IPS-18a (cell line): ENCODE results near the gene SEL1L3.

ENCODE experiments used
- H3K27ac ChIP-seq: one replicate; pipeline ENCODE4 v1.5.1; 2013; ENCODE audit warnings: low read length
- H3K27me3 ChIP-seq: one replicate; pipeline ENCODE4 v1.6.1; 2013; ENCODE audit warnings: mild to moderate bottlenecking, low read length; ENCODE audit not compliant: control insufficient read depth, insufficient read depth
- H3K36me3 ChIP-seq: one replicate; pipeline ENCODE4 v1.6.1; 2013; ENCODE audit warnings: low read depth, low read length; ENCODE audit not compliant: control insufficient read depth
- H3K4me1 ChIP-seq: one replicate; pipeline ENCODE4 v1.6.1; 2013; ENCODE audit warnings: low read depth, low read length; ENCODE audit not compliant: control insufficient read depth
- H3K4me3 ChIP-seq: one replicate; pipeline ENCODE4 v1.5.1; 2013; ENCODE audit warnings: low read length
- H3K9ac ChIP-seq: one replicate; pipeline ENCODE4 v1.6.1; 2013; ENCODE audit warnings: mild to moderate bottlenecking, low read length, moderate library complexity
- H3K9me3 ChIP-seq: one replicate; pipeline ENCODE4 v1.6.1; 2013; ENCODE audit warnings: low read depth, low read length; ENCODE audit not compliant: control insufficient read depth

The SEL1L3 gene

DNA sequence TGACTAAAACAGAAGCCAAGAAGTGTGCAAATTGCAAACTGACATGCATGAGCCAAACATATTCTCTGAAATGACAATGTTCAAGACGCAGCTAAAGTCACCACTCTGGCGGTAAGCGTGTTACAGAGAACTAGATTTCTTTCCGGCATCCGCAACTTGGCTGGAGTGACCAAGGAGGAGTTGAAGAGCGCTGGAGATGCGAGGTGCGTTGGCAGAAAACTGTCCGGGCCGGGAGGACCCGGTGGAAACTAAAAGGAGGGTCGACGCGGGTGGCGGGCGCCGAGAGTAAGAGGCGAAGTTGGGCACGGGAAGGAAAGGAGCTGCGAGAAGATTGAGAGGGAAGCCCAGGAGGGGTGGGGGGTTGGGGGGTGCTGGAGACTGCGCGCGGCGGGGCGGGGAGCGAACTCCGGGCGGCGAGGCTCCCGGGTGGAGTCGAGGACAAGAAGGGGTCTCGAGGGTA lies 807 bp downstream of the SEL1L3 start:
- Histone ChIP-seq H3K27ac (no peak overlapping the region), H3K4me1 (peaks cover 14% of the 10 kb centered on the region), H3K27me3 (peaks cover 32% of the 10 kb centered on the region), H3K9me3 (no peaks in the 10 kb centered on the region), H3K9ac (peak overlapping the region; percentile 22), H3K36me3 (no peaks in the 10 kb centered on the region), H3K4me3 (peak overlapping the region; percentile 72)

DNA sequence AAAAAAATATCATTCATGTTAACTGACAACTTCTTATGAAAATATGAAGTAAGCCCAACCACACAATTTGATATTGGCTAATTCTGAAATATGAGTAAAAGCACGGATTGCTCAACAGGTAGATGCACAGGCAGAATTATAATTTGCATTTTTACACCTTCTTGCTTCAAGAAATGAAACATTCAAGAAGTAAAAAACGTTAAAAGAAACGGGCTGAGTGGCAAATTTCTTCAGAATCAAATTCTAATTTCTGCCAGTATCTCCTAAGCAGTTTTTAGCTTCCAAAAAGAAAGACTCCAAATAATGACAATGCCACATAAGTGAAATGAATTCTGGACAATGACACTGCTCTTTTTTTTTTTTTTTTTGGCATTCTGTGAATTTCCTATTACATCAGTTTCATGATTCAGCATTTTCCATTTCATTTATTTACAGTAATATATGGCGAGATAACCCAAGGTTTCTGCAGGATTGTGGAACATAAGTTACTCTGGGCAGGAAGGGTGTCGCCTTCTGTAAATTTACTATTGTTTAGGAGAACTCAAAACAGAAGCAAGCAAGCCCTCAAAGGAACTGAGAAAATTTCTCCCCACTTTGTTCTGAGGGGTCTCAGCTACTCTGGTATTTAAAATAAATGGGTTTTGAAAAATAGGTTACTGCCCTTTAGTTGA lies 1.4 kb downstream of the SEL1L3 start:
- Histone ChIP-seq H3K4me1 (peaks cover 14% of the 10 kb centered on the region), H3K36me3 (no peaks in the 10 kb centered on the region), H3K4me3 (peak overlapping the region; percentile 72), H3K9me3 (no peaks in the 10 kb centered on the region), H3K27ac (no peak overlapping the region), H3K27me3 (peaks cover 32% of the 10 kb centered on the region), H3K9ac (peak overlapping the region; percentile 22)

DNA sequence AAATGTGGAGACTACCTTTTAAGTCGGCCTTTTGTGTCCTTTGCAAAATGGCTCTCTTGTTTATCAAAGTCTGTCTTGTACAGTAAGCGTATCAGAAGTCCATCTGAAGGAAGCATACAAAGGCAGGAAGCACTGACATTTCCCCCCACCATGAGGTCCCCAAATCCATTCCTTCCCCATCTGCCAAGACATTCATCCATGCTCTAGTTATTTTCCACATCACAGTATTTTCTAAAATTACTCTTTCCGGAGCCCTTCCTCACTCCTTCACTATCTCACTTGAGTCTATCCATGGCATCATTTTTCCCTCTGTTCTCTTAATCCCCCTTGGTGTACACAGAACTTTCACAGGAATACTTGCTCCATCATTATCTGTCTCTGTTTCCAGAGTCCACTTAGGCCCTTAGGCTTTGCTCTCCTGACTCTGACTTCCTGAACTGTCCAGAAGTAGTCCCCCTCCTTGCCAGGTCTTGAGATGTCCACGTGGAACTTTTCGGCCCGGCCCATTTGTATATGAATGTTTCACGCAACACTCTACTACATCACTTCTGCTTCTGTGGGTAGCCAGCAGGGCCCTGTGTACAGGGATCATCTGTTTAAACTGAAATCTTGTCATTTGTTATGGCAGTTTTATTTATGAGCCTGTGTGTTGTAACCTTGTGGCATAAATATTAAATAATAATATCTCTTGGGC lies 2.1 kb downstream of the SEL1L3 start:
- no peak overlapping the region for H3K9ac ChIP-seq
- no peak overlapping the region for H3K27ac ChIP-seq
- peak overlapping the region; percentile 72 for H3K4me3 ChIP-seq
- peaks cover 32% of the 10 kb centered on the region for H3K27me3 ChIP-seq
- no peaks in the 10 kb centered on the region for H3K36me3 ChIP-seq
- H3K9me3 ChIP-seq = no peaks in the 10 kb centered on the region
- H3K4me1 ChIP-seq = peaks cover 14% of the 10 kb centered on the region

DNA sequence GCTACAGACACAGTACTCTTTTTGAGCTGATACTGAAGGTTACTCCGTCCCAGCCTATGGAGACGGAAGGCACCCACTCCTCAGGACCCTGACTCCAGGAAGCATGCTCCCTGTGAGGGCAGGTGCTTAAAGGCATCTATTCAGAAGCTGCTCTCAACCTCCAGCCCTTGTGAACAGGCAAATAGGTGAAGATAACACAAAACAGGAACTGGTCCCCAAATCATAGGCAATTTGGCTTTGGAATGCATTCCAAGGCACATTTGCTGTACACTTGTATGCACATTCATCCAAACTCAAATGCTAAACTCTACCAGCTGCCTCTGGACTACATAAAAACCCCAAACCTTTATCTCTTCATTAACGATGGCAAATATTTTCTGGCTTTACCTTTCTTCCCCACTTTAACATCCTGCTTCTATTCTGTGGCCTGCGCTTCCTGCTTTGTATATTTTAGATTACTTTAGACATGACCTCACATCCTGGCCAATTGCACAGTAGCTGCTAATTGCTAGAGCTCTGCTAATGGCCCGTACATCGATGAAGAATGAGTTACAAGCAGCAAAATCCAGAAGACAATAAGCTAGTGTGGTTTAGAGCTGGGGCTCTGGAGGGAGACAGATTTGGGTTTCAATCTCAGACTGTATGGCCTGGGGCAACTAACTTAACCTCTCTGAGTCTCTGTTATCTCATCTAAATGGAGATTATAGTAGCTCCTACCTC lies 3.2 kb downstream of the SEL1L3 start:
- Histone ChIP-seq H3K9me3 (no peaks in the 10 kb centered on the region), H3K36me3 (no peaks in the 10 kb centered on the region), H3K27me3 (peaks cover 24% of the 10 kb centered on the region), H3K4me3 (no peak overlapping the region), H3K27ac (no peak overlapping the region), H3K9ac (no peak overlapping the region), H3K4me1 (peaks cover 11% of the 10 kb centered on the region)

DNA sequence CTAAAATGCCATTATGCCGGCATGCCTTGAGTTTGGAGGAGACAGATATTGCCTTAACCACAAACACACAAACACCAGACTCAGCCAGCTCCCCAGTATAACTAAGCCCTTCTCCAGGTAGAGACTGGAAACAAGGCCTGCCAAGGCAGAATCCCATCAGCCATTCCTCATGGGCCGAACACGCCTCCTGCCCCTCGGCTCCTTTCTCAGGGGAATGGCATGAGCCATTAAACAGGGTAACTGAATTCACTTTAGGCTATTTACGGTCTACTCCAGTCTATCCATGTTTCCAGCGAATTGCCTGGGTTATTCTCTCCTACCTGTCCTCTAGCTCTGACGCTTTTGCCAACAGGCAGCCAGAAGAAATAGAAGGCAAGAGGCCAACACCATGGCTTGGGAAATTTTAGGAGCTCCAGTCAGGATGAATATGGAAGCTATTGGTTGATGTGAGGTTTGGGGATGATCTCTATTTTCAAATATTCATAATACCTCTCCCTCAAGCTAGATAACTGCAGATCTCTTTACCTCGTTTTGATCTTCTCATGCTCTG lies 4.9 kb downstream of the SEL1L3 start:
- no peaks in the 10 kb centered on the region for H3K36me3 ChIP-seq
- no peak overlapping the region for H3K27ac ChIP-seq
- H3K4me3 ChIP-seq = no peak overlapping the region
- H3K9ac ChIP-seq = no peak overlapping the region
- peaks cover 11% of the 10 kb centered on the region for H3K4me1 ChIP-seq
- no peaks in the 10 kb centered on the region for H3K9me3 ChIP-seq
- H3K27me3 ChIP-seq = peaks cover 12% of the 10 kb centered on the region

DNA sequence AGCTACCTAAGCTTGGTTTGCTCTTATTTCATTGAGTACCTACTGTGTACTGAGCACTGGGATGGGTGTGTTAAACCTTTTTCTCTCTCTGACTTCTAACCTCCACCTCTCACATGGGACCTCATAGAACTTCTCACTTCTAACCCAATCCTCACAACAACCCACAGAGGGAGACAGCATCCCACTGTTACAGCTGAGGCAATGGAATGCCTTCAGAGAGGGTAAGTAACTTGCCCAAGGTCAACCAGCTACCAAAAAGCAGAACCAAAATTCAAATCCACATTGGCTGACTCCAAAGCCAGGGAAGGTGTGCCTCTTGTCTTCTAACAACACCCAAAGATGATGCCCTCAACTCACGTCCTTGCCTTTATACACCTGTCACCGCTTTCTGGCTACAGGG lies 5.4 kb downstream of the SEL1L3 start:
- H3K36me3 ChIP-seq = no peaks in the 10 kb centered on the region
- no peak overlapping the region for H3K9ac ChIP-seq
- no peak overlapping the region for H3K4me3 ChIP-seq
- H3K4me1 ChIP-seq = peaks cover 11% of the 10 kb centered on the region
- H3K9me3 ChIP-seq = no peaks in the 10 kb centered on the region
- no peak overlapping the region for H3K27ac ChIP-seq
- peaks cover 12% of the 10 kb centered on the region for H3K27me3 ChIP-seq

DNA sequence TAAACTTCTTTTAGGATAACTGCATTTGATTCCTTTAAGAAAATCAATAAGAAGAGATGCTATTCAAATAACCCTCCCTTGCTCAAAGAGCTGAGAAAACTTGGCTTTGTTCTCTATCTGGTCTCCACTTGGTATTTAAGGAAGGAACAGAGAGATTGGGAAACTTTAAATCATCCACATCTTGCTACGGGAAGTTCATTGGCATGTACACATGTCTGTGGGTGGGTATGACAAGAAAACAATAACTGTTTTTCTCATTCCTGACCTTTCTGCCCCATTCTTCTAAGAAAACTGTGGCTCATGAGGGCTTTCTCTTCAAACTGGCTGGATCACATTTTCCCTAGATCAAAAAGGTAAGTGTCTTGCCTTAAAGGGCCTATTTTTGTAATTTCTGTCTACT lies 6.0 kb downstream of the SEL1L3 start:
- Histone ChIP-seq H3K27me3 (peaks cover 11% of the 10 kb centered on the region), H3K27ac (no peak overlapping the region), H3K9me3 (no peaks in the 10 kb centered on the region), H3K36me3 (no peaks in the 10 kb centered on the region), H3K4me1 (peaks cover 11% of the 10 kb centered on the region), H3K4me3 (no peak overlapping the region), H3K9ac (no peak overlapping the region)

DNA sequence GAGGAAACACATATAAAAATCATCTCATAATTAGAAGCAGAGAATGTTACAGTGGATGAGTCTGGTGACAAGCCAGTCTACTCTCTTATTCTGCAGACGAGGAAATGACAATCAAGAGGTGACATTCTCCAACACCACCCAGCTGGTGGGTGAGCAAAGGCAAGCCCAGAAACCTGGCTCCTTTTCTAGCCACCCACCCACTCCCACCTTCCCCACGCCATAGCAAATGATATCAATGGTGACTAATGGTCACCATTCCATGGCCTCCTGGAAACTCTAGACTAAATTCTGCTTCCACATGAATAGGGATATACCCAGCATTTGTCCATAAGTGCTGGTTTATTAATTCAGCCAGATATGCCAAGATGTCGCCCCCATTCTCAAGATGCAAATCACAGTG lies 10.7 kb downstream of the SEL1L3 start:
- Histone ChIP-seq H3K9ac (no peak overlapping the region), H3K27me3 (no peaks in the 10 kb centered on the region), H3K36me3 (no peaks in the 10 kb centered on the region), H3K4me3 (no peak overlapping the region), H3K9me3 (no peaks in the 10 kb centered on the region), H3K4me1 (no peaks in the 10 kb centered on the region), H3K27ac (no peak overlapping the region)

DNA sequence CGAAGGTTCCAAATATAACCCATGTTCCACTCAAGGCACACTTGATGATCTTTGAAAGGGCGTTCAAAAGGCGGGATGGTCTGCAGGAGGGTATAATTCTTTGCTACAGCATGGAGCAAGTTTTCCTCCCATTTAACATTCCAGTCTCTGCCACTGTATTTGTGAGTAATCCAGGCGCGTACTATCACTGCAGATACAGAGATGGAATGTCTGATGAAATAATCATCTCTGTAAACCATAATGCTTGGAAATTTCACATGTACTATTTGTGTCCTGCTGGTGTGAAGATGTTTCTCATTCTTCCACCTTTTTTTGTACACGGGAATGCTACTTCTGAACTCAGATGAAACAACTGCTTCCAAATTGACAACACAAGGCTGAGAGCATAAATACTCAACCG lies 15.5 kb downstream of the SEL1L3 start:
- Histone ChIP-seq H3K4me1 (peaks cover 10% of the 10 kb centered on the region), H3K36me3 (no peaks in the 10 kb centered on the region), H3K27ac (no peak overlapping the region)

DNA sequence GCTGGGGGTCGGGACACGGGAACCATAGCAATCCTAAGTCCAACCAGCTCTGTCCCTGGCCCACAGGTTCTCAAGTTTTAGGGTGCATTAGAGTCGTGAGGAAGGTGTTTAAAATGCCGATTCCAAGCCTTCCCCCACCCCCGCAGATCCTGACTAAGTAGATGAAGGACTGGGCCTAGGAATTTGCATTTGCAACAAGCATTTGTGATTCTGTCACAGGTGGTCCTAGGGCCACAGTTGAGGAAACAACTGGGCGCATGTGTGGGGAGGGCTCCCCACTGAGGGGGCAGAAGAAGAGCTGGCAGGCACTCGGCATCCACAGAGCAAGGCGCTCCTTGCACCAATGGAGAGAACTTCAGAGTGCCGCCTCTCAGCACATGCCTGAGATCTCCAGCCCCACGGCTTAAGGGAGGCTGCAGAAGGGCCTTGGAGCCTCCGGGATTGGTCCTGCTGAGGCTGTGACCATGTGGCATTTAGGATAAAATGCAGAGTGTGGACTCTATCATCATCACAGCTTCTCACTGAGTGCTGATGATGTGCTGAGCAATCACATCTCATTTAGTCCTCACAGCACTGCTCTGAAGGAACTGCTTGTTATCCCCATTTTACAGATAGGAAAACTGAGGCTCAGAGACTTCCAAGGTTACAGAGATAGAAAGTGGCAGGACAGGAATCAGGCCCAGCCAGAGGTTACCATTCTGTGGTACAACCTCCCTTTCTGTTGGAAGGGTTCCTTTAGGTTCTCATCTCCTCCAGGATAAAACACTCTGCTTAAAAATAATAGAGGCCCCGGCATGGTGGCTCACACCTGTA lies 16.7 kb downstream of the SEL1L3 start:
- Histone ChIP-seq H3K27ac (no peak overlapping the region), H3K4me3 (no peak overlapping the region), H3K36me3 (no peaks in the 10 kb centered on the region), H3K27me3 (no peaks in the 10 kb centered on the region), H3K4me1 (peaks cover 10% of the 10 kb centered on the region), H3K9me3 (no peaks in the 10 kb centered on the region), H3K9ac (no peak overlapping the region)

More for the DNA sequence above, 15.5 kb downstream of the SEL1L3 start:
- H3K9ac ChIP-seq = no peak overlapping the region
- H3K9me3 ChIP-seq = no peaks in the 10 kb centered on the region
- no peaks in the 10 kb centered on the region for H3K27me3 ChIP-seq
- no peak overlapping the region for H3K4me3 ChIP-seq
